Measurements from ENCODE around the gene TTC5. TPM values are rescaled to one million over a fixed set of nuclear protein-coding genes. Genes with fewer than 3 reads are reported as not detected.
A peak's percentile ranks its signal among the peaks of the same experiment; 100 is the strongest.
"Not testable (repeated sequence)": the region's sequence is repeated elsewhere in the genome, so short reads cannot be mapped to it uniquely, and the experiment has no call there.

The TTC5 gene
- 24.6 and 31.2 TPM in 2 replicates for total RNA-seq (2014; rRNA removed; shearing (Covaris generic))

GRCh38 chr14:20305265-20306078 is at the start of gene TTC5:
TTC5 (minus strand) TSS chr14:20305951; CDS start chr14:20305937, 14 bp downstream.
- DNase-seq (ENCODE audit: low read depth), result peak; percentile 89

DNA sequence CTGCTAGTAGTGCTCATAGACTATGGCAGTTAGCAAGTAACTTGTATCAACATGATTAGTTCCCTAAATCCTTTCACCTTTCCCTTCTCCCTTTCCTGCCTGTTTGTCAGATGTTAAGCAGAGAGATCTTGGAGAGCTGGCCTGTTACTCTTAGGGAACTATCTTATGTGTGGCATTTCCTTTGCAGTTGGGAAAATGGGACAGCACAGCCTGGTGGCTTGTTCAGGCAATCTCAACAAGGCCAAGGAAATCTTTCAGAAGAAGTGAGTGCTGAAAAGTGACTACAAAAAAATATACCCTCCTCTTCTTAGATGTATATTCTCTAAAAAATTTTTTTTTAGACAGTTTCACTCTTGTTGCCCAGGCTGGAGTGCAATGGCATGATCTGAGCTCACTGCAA is 45.1 kb upstream of the TTC5 start:
- no peak for DNase-seq (ENCODE audit: low read depth)

DNA sequence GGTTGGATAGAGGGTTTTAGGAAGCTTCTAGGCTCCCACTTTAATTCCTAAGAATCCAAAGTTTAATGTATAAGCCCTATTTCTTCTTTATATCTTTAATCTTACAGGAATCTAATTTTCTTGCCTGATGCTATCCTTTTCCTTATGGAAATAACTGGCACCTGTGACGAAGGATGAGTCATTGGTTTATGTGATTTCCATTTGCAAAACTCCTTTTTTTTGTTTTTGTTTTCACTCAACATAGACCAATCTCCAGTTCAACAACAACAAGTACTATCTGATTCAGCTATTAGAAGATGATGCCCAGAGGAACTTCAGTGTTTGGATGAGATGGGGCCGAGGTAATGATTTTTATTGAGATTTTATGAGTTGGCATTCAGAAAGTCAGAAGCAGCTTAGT is 44.5 kb upstream of the TTC5 start:
- DNase-seq (ENCODE audit: low read depth), result no peak

- DNase-seq (ENCODE audit: low read depth), result no peak
Observed at GRCh38 chr14:20347747-20348146, 42.0 kb upstream of the TTC5 start.

DNA sequence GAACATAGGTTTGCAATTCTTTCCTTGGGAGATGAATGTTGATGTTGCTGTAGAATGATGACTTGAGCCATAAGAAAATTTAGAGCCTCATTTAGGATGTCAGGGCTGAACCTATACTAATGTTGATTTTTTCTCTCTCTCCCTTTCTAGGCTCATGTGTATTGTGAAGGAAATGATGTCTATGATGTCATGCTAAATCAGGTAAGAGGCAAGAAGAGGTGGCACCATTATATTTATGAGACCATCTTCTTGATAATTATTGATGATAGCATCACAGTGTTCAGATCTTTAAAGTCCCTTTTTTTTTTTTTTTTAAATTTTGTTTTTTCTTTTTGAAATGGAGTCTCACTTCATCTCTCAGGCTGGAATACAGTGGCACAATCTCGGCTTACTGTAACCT is 41.0 kb upstream of the TTC5 start:
- no peak for DNase-seq (ENCODE audit: low read depth)

DNA sequence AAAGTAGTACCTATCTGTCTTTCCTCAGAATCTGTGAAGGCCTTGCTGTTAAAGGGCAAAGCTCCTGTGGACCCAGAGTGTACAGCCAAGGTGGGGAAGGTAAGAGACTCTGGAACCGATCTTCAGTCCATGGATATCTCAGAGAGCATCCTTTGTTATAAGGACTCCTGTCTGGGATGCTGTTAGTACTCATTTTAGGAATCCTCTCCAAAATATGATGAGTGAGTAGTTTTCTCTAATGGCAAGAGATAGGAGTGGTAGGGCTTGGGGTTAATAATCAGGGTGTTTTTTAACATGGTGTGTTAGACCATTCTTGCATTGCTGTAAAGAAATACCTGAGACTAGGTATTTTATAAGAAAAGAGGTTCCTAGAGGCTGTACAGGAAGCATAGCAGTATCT is 39.6 kb upstream of the TTC5 start:
- no peak for DNase-seq (ENCODE audit: low read depth)

DNA sequence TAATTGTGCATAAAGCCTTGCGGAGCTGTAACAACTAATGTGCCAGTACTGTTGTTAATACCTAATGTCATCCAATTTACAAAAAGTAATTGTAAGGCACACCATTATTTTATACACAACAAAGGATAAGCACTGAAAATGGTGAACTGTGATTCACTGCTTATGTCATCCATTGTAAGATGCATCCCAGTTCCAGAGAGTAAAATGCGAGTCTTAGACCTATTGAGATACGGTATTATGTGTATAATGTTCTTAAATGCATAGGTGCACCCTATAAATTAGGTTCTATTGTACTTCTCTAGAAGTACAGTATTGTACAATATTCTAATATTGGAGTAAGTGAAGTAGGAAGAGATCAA is 38.1 kb upstream of the TTC5 start:
- DNase-seq (ENCODE audit: low read depth), result peak; percentile 23

DNA sequence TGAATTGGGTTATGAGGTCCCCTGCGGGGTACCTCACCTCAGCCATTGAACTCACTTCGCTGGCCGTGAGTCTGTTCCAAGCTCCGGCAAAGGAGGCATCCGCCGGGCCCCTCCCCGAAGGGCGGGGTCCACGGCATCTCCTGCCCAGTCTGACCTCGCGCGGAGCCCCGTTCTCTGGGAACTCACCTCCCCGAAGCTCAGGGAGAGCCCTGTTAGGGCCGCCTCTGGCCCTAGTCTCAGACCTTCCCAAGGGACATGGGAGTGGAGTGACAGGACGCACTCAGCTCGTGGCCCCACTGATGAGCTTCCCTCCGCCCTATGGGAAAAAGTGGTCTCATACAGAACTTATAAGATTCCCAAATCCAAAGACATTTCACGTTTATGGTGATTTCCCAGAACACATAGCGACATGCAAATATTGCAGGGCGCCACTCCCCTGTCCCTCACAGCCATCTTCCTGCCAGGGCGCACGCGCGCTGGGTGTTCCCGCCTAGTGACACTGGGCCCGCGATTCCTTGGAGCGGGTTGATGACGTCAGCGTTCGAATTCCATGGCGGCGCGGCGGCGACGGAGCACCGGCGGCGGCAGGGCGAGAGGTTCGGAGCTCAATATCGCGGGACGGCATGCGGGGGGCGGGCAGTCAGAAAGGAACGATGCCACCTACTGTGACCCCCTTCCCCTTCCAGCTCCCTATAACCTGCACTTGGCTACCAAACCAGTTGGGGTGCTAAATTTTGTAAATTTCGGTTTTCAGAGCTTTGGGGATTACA is 37.5 kb upstream of the TTC5 start, which contains the start of gene PARP2:
PARP2 (plus strand) TSS at position 544 of the 770 bp plus-strand sequence; CDS start at position 551, 7 bp downstream.
- DNase-seq (ENCODE audit: low read depth), result peak; percentile 100

DNA sequence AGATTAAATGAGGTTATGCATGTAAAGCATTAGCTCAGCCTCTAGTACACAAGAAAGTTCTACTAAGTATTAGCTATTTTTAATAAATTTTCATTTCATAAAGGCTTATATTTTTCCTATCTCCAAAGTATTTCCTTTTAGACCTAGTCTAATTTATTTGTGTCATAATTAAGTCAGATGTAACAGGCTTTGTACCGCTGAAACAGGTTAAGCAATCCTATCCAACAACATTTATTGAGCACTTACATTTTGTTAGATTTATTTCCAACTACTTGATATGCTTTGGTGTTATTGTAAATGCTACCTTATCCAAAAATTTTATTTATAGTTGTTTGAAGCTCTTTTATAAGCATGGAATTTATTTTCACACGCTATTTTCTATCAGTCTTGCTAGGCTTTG is 35.9 kb upstream of the TTC5 start:
- DNase-seq (ENCODE audit: low read depth), result no peak

DNA sequence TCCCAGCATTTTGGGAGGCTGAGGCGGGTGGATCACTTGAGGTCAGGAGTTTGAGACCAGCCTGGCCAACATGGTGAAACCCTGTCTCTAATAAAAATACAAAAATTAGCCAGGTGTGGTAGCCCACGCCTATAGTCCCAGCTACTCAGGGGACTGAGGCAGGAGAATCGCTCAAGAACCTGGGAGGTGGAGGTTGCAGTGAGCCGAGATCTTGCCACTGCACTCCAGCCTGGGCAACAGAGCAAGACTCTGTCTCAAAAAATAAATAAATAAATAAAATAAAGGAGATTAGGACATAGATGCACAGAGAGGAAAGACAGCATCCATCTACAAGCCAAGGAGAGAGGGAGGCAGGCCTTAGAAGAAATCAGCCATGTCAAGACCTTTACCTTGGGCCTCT is 35.3 kb upstream of the TTC5 start:
- DNase-seq (ENCODE audit: low read depth), result not testable (repeated sequence)

GRCh38 chr14:20334017-20334416 is 28.3 kb upstream of the TTC5 start:
- no peak for DNase-seq (ENCODE audit: low read depth)

GRCh38 chr14:20333494-20333841 is 27.7 kb upstream of the TTC5 start:
- no peak for DNase-seq (ENCODE audit: low read depth)

GRCh38 chr14:20332788-20333493 is 27.2 kb upstream of the TTC5 start, which contains the start of gene CCNB1IP1:
CCNB1IP1 (minus strand) TSS chr14:20333279; CDS start chr14:20316523, 16,756 bp downstream.
- DNase-seq (ENCODE audit: low read depth), result peak; percentile 94

DNA sequence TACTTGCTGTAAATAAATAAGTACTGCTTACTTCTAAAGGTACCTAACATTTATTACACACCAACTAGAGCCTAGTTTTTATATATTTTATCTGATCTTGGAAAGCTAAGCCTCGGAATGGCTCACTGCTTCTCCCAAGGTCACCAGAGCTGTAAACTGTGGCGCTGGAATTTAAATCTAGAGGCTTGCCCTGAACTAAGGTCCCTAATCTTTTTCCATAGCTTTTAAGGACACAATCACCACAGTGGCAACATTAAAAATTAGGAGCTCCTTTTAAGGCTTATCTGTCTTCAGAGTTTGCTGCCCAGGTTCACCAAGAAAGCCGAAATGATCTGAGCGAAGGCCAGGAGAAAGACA is 26.7 kb upstream of the TTC5 start:
- no peak for DNase-seq (ENCODE audit: low read depth)

- DNase-seq (ENCODE audit: low read depth), result no peak
Observed at GRCh38 chr14:20331053-20331613, 25.4 kb upstream of the TTC5 start.

DNA sequence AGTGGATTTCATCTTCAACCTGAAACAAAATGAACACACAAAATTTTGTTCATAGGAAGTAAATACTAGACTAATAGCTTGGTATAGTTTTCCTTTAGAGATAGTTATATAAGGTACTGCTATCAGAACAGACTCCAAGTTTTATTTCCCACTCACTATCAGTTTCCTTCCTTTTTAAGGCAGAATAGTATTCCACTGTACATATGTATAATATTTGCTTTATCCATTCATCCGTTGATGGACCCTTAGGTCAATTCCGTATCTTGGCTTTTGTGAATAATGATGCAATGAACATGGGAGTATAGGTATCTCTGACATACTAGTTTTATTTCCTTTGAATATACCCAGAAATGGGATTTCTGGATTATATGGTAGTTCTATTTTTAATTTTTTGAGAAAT is 23.6 kb upstream of the TTC5 start:
- DNase-seq (ENCODE audit: low read depth), result no peak

GRCh38 chr14:20328705-20329104 is 23.0 kb upstream of the TTC5 start:
- DNase-seq (ENCODE audit: low read depth), result no peak

GRCh38 chr14:20327005-20327869 is 21.5 kb upstream of the TTC5 start:
- peak; percentile 63 for DNase-seq (ENCODE audit: low read depth)

DNA sequence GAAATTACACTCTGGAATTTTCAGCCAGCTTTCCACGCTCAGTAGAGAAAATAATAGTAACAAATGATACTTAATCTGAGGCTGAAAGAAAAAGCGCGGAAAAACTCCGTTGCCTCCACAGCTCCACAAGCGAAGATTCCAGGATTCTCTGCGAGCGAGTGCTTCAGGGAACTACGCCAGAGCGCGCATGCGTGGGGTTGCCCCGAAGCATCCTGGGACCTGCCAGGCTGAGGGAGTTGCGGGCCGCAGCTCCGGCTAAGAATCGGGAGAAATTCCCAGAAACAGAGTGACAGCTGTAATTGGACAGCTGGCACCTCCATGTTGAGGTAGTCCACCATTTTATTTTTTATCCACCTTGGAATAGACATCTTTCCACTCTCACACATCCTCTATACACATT is 12.0 kb upstream of the TTC5 start:
- no peak for DNase-seq (ENCODE audit: low read depth)

DNA sequence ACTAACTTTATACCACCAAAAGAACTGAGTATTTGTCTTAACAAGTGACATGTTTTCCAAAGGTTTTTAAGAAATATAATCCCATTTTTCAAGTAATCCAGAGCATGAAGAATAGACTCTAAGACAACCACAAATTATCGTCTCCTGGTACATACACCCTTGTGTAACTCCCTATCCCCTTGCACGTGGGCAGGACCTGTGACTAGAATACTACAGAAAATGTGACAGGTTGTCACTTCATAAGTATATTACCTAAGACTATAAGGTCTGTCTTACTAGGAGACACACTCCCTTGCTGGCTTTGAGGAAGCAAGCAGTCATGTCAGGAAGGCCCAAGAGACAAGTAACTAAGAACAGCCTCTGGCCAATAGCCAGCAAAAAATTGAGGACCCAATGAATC is 8.3 kb upstream of the TTC5 start:
- no peak for DNase-seq (ENCODE audit: low read depth)

GRCh38 chr14:20306079-20306423 is 300 bp upstream of the TTC5 start:
- DNase-seq (ENCODE audit: low read depth), result no peak

Measured in Daoy (cell line).